ENCODE data around the gene TH. TPM values are rescaled to one million over a fixed set of nuclear protein-coding genes. Genes with fewer than 3 reads are reported as not detected.

The TH gene
- polyA plus RNA-seq, 2 of the 4 experiments (the other 2 are of a cell fraction) = not detected

DNA sequence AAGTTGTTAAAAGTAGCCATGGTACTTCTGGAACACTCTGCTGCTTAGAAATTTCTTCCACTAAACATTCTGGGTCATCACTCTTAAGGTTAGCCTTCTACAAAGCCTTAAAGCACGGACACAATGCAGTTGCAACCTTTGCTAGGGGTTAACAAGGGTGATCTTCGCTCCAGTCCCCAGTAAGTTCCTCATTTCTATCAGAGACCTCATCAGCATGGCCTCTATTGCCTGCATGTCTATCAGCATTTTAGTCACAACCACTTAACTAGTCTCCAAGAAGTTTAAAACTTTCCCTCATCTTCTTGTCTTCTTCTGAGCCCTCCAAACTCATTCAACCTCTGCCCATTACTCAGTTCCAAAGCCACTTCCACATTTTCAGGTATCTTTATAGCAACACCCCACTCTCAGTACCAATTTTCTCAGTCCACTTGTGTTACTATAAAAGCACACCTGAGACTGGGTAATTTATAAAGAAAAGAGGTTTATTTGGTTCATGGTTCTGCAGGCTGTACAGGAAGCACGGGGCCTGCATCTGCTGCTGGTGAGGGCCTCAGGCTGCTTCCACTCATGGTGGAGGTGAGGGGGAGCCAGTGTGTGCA, 48.7 kb upstream of the TH start:
- Histone ChIP-seq H3K4me3 (no peak overlapping the region), H3K4me2 (no peak overlapping the region), H3K9me3 (peaks cover 13% of the 10 kb centered on the region; the same call in 1 of the 3 replicates), H3K4me1 (no peaks in the 10 kb centered on the region), H3K27ac (no peak overlapping the region)
- FAIRE-seq (no peak), ATAC-seq (no peak), DNase-seq (ENCODE audit: low read depth in 1 of 2, low spot score in 1 of 2) (no peak)
- TF ChIP-seq CBX2 (IDR thresholded peaks at IDR 0.05; ENCODE audit: borderline replicate concordance, low read depth) = no peak
- no peak for TF ChIP-seq NPAS2 (CRISPR knock-in tag; IDR thresholded peaks at IDR 0.05; ENCODE audit: borderline replicate concordance)
- TF ChIP-seq HDAC2 (IDR thresholded peaks at IDR 0.05) = no peak
- TF ChIP-seq HOXB5 (CRISPR knock-in tag; IDR thresholded peaks at IDR 0.05) = no peak
- no peak for TF ChIP-seq FOSL2 (IDR thresholded peaks at IDR 0.05)
- no peak for TF ChIP-seq FOSL2 (CRISPR knock-in tag; IDR thresholded peaks at IDR 0.05)
- TF ChIP-seq TP53 (CRISPR knock-in tag; IDR thresholded peaks at IDR 0.05) = no peak
- no peak for TF ChIP-seq NFE2L2 (conservative IDR thresholded peaks at IDR 0.05; ENCODE audit: low read length)
- no peak for TF ChIP-seq HOXA7 (CRISPR knock-in tag; IDR thresholded peaks at IDR 0.05)
- no peak for TF ChIP-seq EHMT2 (IDR thresholded peaks at IDR 0.05; ENCODE audit: low read depth)
- TF ChIP-seq FOXS1 (CRISPR knock-in tag; IDR thresholded peaks at IDR 0.05) = no peak
- no peak for TF ChIP-seq RFX5 (IDR thresholded peaks at IDR 0.05)
- TF ChIP-seq KDM1A (IDR thresholded peaks at IDR 0.05; ENCODE audit: low read depth) = no peak
- no peak for TF ChIP-seq HOXB13 (CRISPR knock-in tag; IDR thresholded peaks at IDR 0.05; ENCODE audit: low read depth)
- ChIA-PET CTCF (no interaction called here), POLR2A (no interaction called here)
- 0% methylated on average over 3 of the region's 3 CpGs for WGBS (ENCODE audit: missing lambda C conversion rate)

DNA sequence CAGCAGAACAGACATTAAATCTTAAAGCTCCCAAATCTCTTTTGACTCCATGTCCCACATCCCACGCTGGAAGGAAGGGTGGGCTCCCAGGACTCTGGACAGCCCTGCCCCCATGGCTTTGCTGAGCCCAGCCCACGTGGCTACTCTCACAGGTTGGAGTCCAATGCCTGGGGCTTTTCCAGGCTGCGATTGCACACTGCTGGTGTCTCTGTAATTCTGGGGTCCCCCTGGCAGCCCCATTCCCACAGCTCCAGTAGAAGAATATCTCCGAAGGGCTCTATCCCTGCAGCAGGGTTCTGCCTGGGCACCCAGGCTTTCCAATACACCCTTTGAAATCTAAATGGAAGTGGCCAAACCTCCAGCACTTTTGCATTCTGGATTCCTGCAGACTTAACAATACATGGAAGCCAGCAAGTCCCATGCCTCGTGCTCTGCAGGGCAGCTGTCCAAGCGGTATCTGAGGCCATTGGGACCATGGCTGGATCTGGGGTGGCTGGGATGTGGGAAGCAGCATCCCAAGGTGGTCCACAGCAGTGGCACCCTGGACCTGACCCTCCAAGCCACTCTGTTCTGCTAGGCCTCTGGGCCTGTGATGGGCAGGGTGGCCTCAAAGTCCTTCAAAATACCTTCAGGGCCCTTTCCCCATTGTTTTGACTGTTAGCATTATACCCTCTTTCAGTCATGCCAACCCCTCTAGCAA, 47.9 kb upstream of the TH start:
- ATAC-seq (no peak), DNase-seq (ENCODE audit: low read depth in 1 of 2, low spot score in 1 of 2) (no peak), FAIRE-seq (no peak)
- ChIA-PET CTCF (interaction anchor here (1.7 kb wide), 1 partner anchor 22 kb away, joined by 5 read pairs; no protein-coding TSS in a partner anchor), POLR2A (no interaction called here)
- Histone ChIP-seq H3K9me3 (peaks cover 13% of the 10 kb centered on the region; the same call in 1 of the 3 replicates), H3K4me3 (no peak overlapping the region), H3K4me2 (no peak overlapping the region), H3K4me1 (no peaks in the 10 kb centered on the region), H3K27ac (no peak overlapping the region)
- 1% methylated on average over 4 of the region's 6 CpGs for WGBS (ENCODE audit: missing lambda C conversion rate)
- no peak for TF ChIP-seq NPAS2 (CRISPR knock-in tag; IDR thresholded peaks at IDR 0.05; ENCODE audit: borderline replicate concordance)
- TF ChIP-seq KDM5A (IDR thresholded peaks at IDR 0.05) = no peak
- TF ChIP-seq FOSB (CRISPR knock-in tag; IDR thresholded peaks at IDR 0.05) = no peak
- no peak for TF ChIP-seq HOXB5 (CRISPR knock-in tag; IDR thresholded peaks at IDR 0.05)
- no peak for TF ChIP-seq JUN (IDR thresholded peaks at IDR 0.05)
- TF ChIP-seq TFCP2L1 (CRISPR knock-in tag; IDR thresholded peaks at IDR 0.05) = no peak
- TF ChIP-seq ZFP36 (IDR thresholded peaks at IDR 0.05; ENCODE audit: borderline replicate concordance, partially characterized antibody) = no peak
- no peak for TF ChIP-seq GATA3 (IDR thresholded peaks at IDR 0.05; ENCODE audit: borderline replicate concordance)
- no peak for TF ChIP-seq ZC3H11A (IDR thresholded peaks at IDR 0.05)
- TF ChIP-seq CHD2 (IDR thresholded peaks at IDR 0.05; ENCODE audit: low read length, partially characterized antibody) = no peak
- TF ChIP-seq, protein P1, sequence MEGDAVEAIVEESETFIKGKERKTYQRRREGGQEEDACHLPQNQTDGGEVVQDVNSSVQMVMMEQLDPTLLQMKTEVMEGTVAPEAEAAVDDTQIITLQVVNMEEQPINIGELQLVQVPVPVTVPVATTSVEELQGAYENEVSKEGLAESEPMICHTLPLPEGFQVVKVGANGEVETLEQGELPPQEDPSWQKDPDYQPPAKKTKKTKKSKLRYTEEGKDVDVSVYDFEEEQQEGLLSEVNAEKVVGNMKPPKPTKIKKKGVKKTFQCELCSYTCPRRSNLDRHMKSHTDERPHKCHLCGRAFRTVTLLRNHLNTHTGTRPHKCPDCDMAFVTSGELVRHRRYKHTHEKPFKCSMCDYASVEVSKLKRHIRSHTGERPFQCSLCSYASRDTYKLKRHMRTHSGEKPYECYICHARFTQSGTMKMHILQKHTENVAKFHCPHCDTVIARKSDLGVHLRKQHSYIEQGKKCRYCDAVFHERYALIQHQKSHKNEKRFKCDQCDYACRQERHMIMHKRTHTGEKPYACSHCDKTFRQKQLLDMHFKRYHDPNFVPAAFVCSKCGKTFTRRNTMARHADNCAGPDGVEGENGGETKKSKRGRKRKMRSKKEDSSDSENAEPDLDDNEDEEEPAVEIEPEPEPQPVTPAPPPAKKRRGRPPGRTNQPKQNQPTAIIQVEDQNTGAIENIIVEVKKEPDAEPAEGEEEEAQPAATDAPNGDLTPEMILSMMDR (IDR thresholded peaks at IDR 0.05) = no peak
- no peak for TF ChIP-seq NFE2L2 (conservative IDR thresholded peaks at IDR 0.05; ENCODE audit: low read length)
- no peak for TF ChIP-seq HOXA7 (CRISPR knock-in tag; IDR thresholded peaks at IDR 0.05)
- no peak for TF ChIP-seq KDM1A (IDR thresholded peaks at IDR 0.05; ENCODE audit: low read depth)
- no peak for TF ChIP-seq RNF2 (IDR thresholded peaks at IDR 0.05; ENCODE audit: borderline replicate concordance, low read depth)

Measured in A549 (cell line).